ENCODE measurements around the gene GMFB.

The GMFB gene

GRCh38 chr14:54489318-54489683, 521 bp upstream of the GMFB start:
- H3K27ac ChIP-seq (ENCODE audit: extremely low read depth, low read depth, low read length): peak overlapping the region; percentile 87
- CTCF ChIA-PET: interaction anchor here (0.5 to 2.1 kb wide), 8 partner anchors 15 to 525 kb away, joined by 3 to 6 read pairs (median 4); no protein-coding TSS in a partner anchor
- no peak for TF ChIP-seq ZNF121 (tag by site-specific recombination; IDR thresholded peaks at IDR 0.05)
- TF ChIP-seq ZNF488 (tag by site-specific recombination; IDR thresholded peaks at IDR 0.05): no peak
- TF ChIP-seq ZNF174 (tag by site-specific recombination; IDR thresholded peaks at IDR 0.05): no peak
- TF ChIP-seq ZFP41 (tag by site-specific recombination; IDR thresholded peaks at IDR 0.05; ENCODE audit: borderline replicate concordance): no peak
- TF ChIP-seq HOXC10 (CRISPR knock-in tag; IDR thresholded peaks at IDR 0.05): no peak
- TF ChIP-seq ZNF544 (tag by site-specific recombination; IDR thresholded peaks at IDR 0.05): no peak
- no peak for TF ChIP-seq ZNF473 (tag by site-specific recombination; IDR thresholded peaks at IDR 0.05)
- no peak for TF ChIP-seq ZNF610 (tag by site-specific recombination; IDR thresholded peaks at IDR 0.05; ENCODE audit: borderline replicate concordance)
- no peak for TF ChIP-seq ZNF354C (tag by site-specific recombination; IDR thresholded peaks at IDR 0.05; ENCODE audit: borderline replicate concordance, low read depth)
- TF ChIP-seq ZFP37 (tag by site-specific recombination; IDR thresholded peaks at IDR 0.05): no peak
- TF ChIP-seq ZNF561 (tag by site-specific recombination; IDR thresholded peaks at IDR 0.05; ENCODE audit: borderline replicate concordance): no peak
- no peak for TF ChIP-seq REST (tag by site-specific recombination; IDR thresholded peaks at IDR 0.05)
- TF ChIP-seq ZNF148 (tag by site-specific recombination; IDR thresholded peaks at IDR 0.05; ENCODE audit: borderline replicate concordance): no peak
- TF ChIP-seq ZNF202 (tag by site-specific recombination; IDR thresholded peaks at IDR 0.05; ENCODE audit: borderline replicate concordance): no peak
- TF ChIP-seq ZEB2 (tag by site-specific recombination; IDR thresholded peaks at IDR 0.05): no peak
- 0 out of 2 replicates have a peak, but pooled peaks have one; percentile 27 for TF ChIP-seq ZSCAN18 (tag by site-specific recombination; IDR thresholded peaks at IDR 0.05)
- no peak for TF ChIP-seq KLF17 (tag by site-specific recombination; IDR thresholded peaks at IDR 0.05)
- no peak for TF ChIP-seq ZNF660 (tag by site-specific recombination; IDR thresholded peaks at IDR 0.05)
- TF ChIP-seq OSR2 (tag by site-specific recombination; IDR thresholded peaks at IDR 0.05): 0 out of 2 replicates have a peak, but pooled peaks have one; percentile 7
- no peak for TF ChIP-seq IKZF3 (tag by site-specific recombination; IDR thresholded peaks at IDR 0.05)
- TF ChIP-seq ZNF670 (tag by site-specific recombination; IDR thresholded peaks at IDR 0.05; ENCODE audit: low read depth): 0 out of 2 replicates have a peak, but pooled peaks have one; percentile 46
- 0 out of 2 replicates have a peak, but pooled peaks have one; percentile 13 for TF ChIP-seq ZNF239 (tag by site-specific recombination; IDR thresholded peaks at IDR 0.05)
- TF ChIP-seq ZBTB6 (tag by site-specific recombination; IDR thresholded peaks at IDR 0.05): no peak
- TF ChIP-seq ZBTB17 (tag by site-specific recombination; IDR thresholded peaks at IDR 0.05): peak; percentile 75
- TF ChIP-seq ZBTB10 (tag by site-specific recombination; IDR thresholded peaks at IDR 0.05): 0 out of 2 replicates have a peak, but pooled peaks have one; percentile 23

More at GRCh38 chr14:54489318-54489683, 521 bp upstream of the GMFB start:
- POLR2A ChIA-PET: interaction anchor here (0.7 kb wide), 2 partner anchors 77 to 133 kb away, joined by 5 to 7 read pairs; no protein-coding TSS in a partner anchor
- Histone ChIP-seq H3K9me3 (ENCODE audit: control insufficient read depth, insufficient read depth, low read depth, low read length) (no peaks in the 10 kb centered on the region), H3K36me3 (ENCODE audit: control insufficient read depth in 2 of 2, insufficient read depth in 1 of 2, low read length in 2 of 2) (no peaks in the 10 kb centered on the region; a peak in 1 of 3 replicates), H3K4me3 (ENCODE audit: low read depth, low read length) (peak overlapping the region; percentile 95), H3K4me1 (ENCODE audit: control insufficient read depth, insufficient read depth, low read length) (peaks cover 13% of the 10 kb centered on the region)
